Activated T-helper 9 cell treated with anti-CD3 and anti-CD28 coated beads, Interleukin-2, amount 50 U/mL, for 16 hours (primary cell): ENCODE results near the gene CAP2.

Experiments used
- DNase-seq: peaks from one replicate; pipeline ENCODE4 v3.0.0-alpha.2; 2020; ENCODE audit warnings: low read depth

CAP2 gene

GRCh38 chr6:17392978-17393891 is at the start of gene CAP2:
Gene CAP2, plus strand, starts transcription at chr6:17393595. Its CDS starts 27,961 bp downstream, at chr6:17421556.
- no peak for DNase-seq

- no peak for DNase-seq
Observed at GRCh38 chr6:17347012-17347411, 46.4 kb upstream of the CAP2 start.

- DNase-seq, result no peak
Observed at GRCh38 chr6:17349427-17349826, 44.0 kb upstream of the CAP2 start.

GRCh38 chr6:17352302-17352701 is 41.1 kb upstream of the CAP2 start:
- no peak for DNase-seq

- DNase-seq, result no peak
Observed at GRCh38 chr6:17353440-17354175, 39.8 kb upstream of the CAP2 start.

- DNase-seq, result no peak
Observed at GRCh38 chr6:17354700-17355403, 38.5 kb upstream of the CAP2 start.

GRCh38 chr6:17355404-17355774 is 38.0 kb upstream of the CAP2 start:
- DNase-seq, result no peak

- DNase-seq, result no peak
Observed at GRCh38 chr6:17358515-17358914, 34.9 kb upstream of the CAP2 start.

- DNase-seq, result no peak
Observed at GRCh38 chr6:17360564-17360963, 32.8 kb upstream of the CAP2 start.

- DNase-seq, result no peak
Observed at GRCh38 chr6:17361013-17361412, 32.4 kb upstream of the CAP2 start.

GRCh38 chr6:17365961-17366360 is 27.4 kb upstream of the CAP2 start:
- no peak for DNase-seq

- no peak for DNase-seq
Observed at GRCh38 chr6:17367868-17368267, 25.5 kb upstream of the CAP2 start.

- no peak for DNase-seq
Observed at GRCh38 chr6:17381424-17382147, 11.8 kb upstream of the CAP2 start.

- no peak for DNase-seq
Observed at GRCh38 chr6:17385660-17386059, 7.7 kb upstream of the CAP2 start.

- no peak for DNase-seq
Observed at GRCh38 chr6:17388365-17388764, 5.0 kb upstream of the CAP2 start.

GRCh38 chr6:17389274-17389847 is 4.0 kb upstream of the CAP2 start:
- no peak for DNase-seq

- DNase-seq, result no peak
Observed at GRCh38 chr6:17390276-17390675, 3.1 kb upstream of the CAP2 start.

GRCh38 chr6:17391976-17392375 is 1.4 kb upstream of the CAP2 start:
- DNase-seq, result no peak

GRCh38 chr6:17393892-17394631 is 667 bp downstream of the CAP2 start:
- no peak for DNase-seq

GRCh38 chr6:17395112-17395511 is 1.7 kb downstream of the CAP2 start:
- no peak for DNase-seq

- no peak for DNase-seq
Observed at GRCh38 chr6:17396256-17396655, 2.9 kb downstream of the CAP2 start.
